Left forelimb (tissue), 1 donor: ENCODE results near the gene BTC.
"Not testable (repeated sequence)": the region's sequence is repeated elsewhere in the genome, so short reads cannot be mapped to it uniquely, and the experiment has no call there.

Experiments used
- DNase-seq: peaks from one replicate; pipeline ENCODE4 v3.0.0-alpha.2; 2018; ENCODE audit warnings: low spot score

The BTC gene

GRCh38 chr4:74794382-74795010 lies at the start of gene BTC:
BTC (minus strand) TSS chr4:74794523; CDS start chr4:74794325, 198 bp downstream.
- DNase-seq = peak; percentile 67

- no peak for DNase-seq
Measured at GRCh38 chr4:74840936-74841509, 46.7 kb upstream of the BTC start.

GRCh38 chr4:74838746-74839370 lies 44.5 kb upstream of the BTC start:
- DNase-seq = no peak

GRCh38 chr4:74830928-74831327 lies 36.6 kb upstream of the BTC start:
- DNase-seq = no peak

- no peak for DNase-seq
Measured at GRCh38 chr4:74823194-74823593, 28.9 kb upstream of the BTC start.

- no peak for DNase-seq
Measured at GRCh38 chr4:74822603-74823002, 28.3 kb upstream of the BTC start.

- no peak for DNase-seq
Measured at GRCh38 chr4:74821541-74821940, 27.2 kb upstream of the BTC start.

- no peak for DNase-seq
Measured at GRCh38 chr4:74814052-74814451, 19.7 kb upstream of the BTC start.

- not testable (repeated sequence) for DNase-seq
Measured at GRCh38 chr4:74812056-74812455, 17.7 kb upstream of the BTC start.

- no peak for DNase-seq
Measured at GRCh38 chr4:74805601-74806000, 11.3 kb upstream of the BTC start.

GRCh38 chr4:74800310-74800709 lies 6.0 kb upstream of the BTC start:
- DNase-seq = no peak

GRCh38 chr4:74796631-74797030 lies 2.3 kb upstream of the BTC start:
- DNase-seq = no peak

GRCh38 chr4:74793757-74794381 lies 454 bp downstream of the BTC start:
- DNase-seq = peak; percentile 73

- DNase-seq = no peak
Measured at GRCh38 chr4:74790652-74791051, 3.7 kb downstream of the BTC start.

- DNase-seq = no peak
Measured at GRCh38 chr4:74789518-74789917, 4.8 kb downstream of the BTC start.

GRCh38 chr4:74777531-74777930 lies 16.8 kb downstream of the BTC start:
- no peak for DNase-seq

GRCh38 chr4:74772783-74773182 lies 21.5 kb downstream of the BTC start:
- DNase-seq = no peak

GRCh38 chr4:74772106-74772505 lies 22.2 kb downstream of the BTC start:
- no peak for DNase-seq

- DNase-seq = no peak
Measured at GRCh38 chr4:74770226-74770910, 24.0 kb downstream of the BTC start.

- DNase-seq = no peak
Measured at GRCh38 chr4:74768857-74769525, 25.3 kb downstream of the BTC start.

- DNase-seq = no peak
Measured at GRCh38 chr4:74764119-74764518, 30.2 kb downstream of the BTC start.

- no peak for DNase-seq
Measured at GRCh38 chr4:74758551-74759145, 35.7 kb downstream of the BTC start.
